HG03571 (cell line): ENCODE measurements around the gene APCDD1.
"Not testable (repeated sequence)": the region's sequence is repeated elsewhere in the genome, so short reads cannot be mapped to it uniquely, and the experiment has no call there.

Experiments
- ATAC-seq: cut with Tn5 transposase; IDR thresholded peaks from one replicate; pipeline ENCODE4 v1.9.1; 2021; ENCODE audit not compliant: unreplicated experiment

The APCDD1 gene

DNA sequence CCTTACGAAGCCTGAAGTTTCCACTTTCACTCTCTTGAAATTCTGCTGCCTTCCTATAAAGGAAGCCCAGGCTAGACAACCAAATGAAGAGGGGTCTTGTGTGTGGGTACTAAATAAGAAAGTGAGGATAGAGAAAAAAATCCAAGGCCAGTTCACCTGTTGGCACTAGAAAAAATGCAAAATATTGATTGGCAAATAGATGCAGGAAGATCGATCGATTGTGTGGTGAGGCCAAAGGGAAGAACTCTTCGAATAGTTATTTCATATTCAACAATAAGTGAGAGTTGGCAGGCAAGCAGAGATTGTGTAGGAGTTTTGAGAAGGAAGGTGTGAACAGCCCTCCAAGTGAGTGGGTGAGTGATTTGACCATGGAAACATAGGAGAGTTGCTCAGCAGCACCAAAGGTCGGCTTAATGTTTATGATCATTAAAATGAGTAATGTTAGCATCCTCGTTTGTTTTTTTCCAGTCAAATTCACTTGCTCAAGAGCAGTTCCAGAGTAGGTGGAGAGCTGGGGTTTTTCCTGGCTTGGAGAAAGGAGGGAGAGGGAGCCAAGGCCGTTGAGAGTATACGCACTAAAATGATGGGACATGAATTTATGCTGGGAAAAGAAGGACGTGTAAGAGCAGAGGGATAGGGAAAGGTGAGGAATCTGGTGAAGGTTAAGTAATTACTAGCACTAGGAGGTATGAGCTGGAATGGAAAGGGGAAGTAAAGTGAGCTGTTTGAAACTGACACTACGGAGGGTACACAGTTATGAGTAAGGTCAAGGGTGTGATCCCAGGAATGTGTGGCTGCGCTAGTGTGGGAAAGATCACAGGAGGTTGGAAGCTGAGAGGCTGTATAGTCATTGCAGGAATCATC lies 70.3 kb downstream of the APCDD1 start:
- no peak for ATAC-seq

DNA sequence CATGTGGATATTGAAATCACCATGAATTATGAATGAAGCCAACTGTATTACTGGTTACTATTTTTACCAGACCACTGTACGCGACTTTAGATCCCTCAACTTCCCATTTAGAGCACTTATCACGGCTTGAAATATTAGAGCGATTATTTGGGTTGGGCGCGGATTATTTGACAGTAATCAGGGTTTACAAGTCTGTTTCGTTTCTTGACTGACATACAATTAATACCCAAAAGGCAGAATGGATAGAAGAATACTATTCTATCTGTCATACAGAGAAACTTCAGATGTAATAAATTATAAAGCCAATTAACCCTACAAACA lies 70.9 kb downstream of the APCDD1 start:
- ATAC-seq: no peak

DNA sequence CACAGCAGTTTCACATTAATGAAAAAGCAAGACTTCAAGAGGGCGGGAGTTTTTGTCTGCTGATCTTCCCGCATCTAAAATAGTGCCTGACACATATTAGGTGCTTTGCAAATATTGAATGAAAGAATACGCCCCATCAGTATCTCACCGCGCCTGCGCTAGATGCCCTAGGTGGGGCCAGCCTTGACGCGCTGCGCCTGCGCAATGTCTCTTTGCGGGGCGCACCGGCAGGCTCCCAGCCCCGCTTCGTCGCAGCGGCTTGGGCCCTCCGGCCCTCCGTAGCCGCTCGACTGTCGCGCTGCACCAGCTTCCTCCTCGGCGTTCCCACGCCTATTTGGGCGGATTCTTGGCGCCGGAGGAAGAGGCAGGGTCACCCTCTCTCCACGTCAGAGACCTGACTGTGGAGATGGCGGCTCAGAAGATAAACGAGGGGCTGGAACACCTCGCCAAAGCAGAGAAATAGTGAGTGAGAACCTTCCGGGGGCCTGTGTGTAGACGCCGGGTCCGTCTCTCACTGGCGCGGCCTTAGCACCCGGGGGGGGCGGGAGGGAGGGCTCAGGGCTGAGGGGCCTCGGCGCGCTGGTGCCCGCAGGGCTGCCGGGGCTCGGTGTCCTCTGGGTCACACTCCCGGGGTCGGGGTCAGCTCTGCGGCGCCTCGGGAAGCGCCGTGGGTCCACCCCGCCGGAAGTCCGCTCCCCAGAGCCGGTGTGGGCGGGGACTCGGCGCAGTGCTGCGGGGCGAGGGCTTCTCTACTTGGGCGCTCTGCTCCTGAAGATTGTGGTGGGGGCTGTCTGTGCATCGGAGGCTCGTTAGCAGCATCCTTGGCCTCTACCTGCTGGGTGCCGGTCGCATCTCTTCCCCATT lies 71.5 kb downstream of the APCDD1 start, which contains the start of gene NAPG:
Gene NAPG (plus strand): TSS at position 331 of the 864 bp plus-strand sequence. CDS start 76 bp downstream, at position 407.
- ATAC-seq: peak; percentile 82

DNA sequence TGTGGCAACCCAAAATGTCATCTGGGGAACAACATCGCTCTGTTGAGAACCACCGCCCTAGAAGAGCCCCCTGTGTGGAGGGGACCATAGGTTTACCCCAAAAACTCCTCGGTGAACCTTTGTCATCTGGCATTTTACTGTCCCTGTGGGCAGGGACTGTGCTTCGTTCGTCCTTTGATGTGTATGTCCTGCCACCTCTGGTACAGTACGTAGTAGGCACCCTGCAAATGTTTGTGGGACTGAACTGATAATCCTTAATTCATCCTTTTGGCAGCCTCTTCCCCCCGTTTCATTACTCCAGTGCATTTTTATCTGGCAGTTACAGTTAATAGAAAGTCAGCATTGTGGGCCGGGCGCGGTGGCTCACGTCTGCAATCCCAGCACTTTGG lies 72.1 kb downstream of the APCDD1 start:
- peak; percentile 8 for ATAC-seq

DNA sequence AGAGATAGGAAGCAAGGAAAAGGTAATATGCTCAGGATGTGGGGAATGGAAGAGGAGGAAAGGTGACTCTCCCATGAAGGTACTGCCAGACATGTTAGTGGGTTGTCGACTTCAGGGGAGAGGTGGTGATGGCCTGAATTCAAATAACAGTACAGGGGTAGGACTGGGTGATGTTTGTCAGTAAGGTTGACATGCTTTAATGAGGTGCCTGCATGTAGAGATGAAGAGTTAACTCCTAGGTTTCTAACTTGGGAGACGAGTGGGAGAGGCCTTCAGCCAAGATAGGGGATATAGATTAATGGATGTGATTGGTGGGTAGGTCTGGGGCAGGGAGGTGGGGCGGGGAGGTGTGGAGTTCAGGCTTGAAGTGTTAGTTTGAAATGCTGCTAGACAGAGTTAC lies 74.0 kb downstream of the APCDD1 start:
- no peak for ATAC-seq

DNA sequence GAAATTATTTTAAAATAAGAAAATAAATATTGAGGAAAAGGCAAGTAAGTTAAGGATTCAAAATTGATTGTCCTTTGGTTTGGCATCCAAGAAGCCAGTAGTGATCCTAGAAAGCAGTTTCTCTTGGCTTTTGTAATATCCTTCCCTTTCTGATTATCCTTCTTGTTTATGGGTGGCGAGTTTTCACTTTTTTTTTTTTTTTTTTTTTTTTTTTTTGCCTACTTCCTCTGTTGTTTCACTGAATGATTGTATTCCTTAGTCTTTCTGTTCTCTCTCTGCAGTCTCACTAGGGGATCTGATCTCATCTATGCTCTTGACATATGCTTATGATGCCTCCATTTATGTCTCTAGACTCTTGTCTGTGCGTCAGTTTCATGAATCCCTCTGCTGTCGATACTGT lies 75.6 kb downstream of the APCDD1 start:
- no peak for ATAC-seq

DNA sequence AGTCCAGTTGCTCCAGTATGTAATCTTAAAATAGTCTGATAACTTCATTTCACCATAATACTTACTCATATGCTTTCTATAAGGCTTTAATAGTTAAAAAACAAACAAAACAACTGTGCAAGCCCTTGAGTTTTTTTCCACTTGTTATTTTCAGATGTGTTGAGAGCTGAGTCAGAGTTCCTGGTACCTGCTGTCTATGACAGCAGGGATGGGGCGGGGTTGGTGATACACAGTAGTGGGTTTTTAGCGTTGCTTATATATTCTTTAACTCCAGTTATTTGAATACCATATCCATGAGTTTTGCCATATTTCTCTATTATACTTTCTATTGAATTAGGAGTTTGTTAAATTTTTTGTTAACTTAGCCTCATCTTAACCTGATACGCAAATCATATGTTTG lies 76.4 kb downstream of the APCDD1 start:
- no peak for ATAC-seq

DNA sequence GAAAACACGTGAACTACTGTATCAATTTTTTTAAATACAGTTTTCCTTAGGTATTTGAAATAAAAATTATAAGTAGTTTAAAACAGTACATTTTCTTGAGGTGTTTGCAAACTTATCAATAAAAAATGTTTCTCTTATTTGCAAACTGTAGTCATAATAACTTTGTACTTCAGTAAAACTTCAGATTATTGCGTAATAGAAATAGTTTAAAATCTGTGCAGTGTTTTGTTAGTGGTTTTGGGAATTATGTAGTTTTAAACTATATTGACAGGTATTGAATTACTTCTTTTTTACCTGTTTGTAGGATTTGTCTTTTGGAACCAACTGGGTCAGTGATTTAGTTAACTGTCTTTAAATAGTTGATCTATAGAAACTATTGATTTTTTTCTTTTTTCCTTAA lies 78.7 kb downstream of the APCDD1 start:
- no peak for ATAC-seq

DNA sequence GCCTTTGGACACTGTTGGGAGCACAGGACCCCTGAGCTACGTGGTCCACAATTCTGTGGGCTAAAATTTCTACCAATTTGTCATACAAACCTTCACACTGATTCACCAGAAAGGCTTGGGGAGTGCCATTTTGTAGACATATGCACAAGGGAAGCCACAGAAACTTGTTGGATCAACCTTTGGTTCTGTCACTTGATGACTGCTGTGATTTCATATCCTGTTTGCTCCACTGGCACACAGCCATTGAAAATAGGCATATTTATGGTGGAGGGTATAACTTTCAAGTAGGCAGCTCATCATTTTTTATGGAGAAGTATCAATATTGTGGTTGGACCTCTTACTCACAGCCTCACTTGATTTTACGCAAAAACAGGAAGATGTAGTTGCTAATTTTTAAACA lies 81.8 kb downstream of the APCDD1 start:
- no peak for ATAC-seq

DNA sequence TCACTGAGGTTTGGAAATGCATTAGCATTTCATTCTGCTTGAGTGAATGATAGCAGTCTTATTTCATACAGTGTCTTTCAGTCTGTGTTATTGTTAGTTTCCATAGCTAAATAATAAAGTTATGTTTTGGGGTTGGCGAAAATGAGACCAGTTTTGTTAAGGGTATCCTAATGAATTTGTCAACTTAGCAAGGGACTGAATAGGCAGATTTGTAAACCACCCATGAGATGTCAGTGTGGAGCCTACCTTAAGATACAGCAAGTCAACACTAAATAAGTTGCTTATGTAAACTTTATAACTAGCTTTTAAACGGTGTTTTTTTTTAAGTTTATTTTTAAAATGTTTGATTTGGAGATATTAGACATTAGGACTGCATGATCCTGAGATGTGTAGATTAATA lies 83.3 kb downstream of the APCDD1 start:
- no peak for ATAC-seq

DNA sequence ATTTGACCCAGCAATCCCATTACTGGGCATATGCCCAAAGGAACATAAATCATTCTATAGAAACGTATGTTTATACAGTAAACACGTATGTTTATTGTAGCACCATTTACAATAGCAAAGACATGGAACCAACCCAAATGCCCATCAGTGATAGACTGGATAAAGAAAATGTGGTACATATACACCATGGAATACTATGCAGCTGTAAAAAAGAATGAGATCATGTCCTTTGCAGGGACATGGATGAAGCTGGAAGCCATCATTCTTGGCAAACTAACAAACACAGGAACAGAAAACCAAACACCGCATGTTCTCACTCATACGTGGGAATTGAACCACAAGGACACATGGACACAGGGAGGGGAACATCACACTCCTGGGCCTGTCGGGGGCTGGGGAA lies 84.7 kb downstream of the APCDD1 start:
- ATAC-seq: not testable (repeated sequence)
